GM12865 (cell line): ENCODE data around the gene AGBL4.

Source experiments
- DNase-seq: peaks from one replicate; pipeline ENCODE4 v3.0.0; 2010; ENCODE audit warnings: low read depth
- H3K4me3 ChIP-seq: 2 replicates; pipeline ENCODE4 v1.5.1; 2011; ENCODE audit warnings: mild to moderate bottlenecking, low read depth, low read length, control low read depth
- TF ChIP-seq, protein P1 (sequence below): IDR thresholded peaks from 2 replicates; pipeline ENCODE4 v1.5.1; 2011; ENCODE audit warnings: low read length, control low read depth, low read depth, inconsistent platforms; ENCODE audit not compliant: insufficient read depth; ENCODE audit errors: missing control alignments

Gene AGBL4

DNA sequence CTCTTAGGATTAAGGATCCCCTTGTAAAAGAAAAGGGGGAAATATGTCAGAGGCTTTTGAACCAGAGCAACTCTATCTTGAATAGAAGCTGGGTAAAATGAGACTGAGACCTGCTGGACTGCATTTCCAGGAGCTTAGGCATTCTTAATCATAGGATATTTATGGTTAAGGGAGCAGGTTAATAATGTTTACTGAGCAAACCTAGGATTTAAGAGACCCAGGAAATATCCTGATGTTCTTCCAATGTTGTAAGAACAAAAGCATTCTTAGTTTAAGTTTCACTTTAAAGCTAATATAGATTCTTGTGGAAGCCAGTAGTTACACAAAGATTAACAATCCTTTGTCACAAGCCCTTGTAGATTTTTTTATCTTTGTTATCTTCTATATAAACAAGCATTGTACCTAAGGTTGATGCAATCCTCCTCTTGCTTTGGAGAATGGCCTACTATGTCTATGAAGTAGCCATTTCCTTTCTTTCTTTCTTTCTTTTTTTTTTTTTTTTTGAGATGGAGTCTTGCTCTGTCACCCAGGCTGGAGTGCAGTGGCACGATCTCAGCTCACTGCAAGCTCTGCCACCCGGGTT lies 676.9 kb downstream of the AGBL4 start:
- H3K4me3 ChIP-seq: no peak overlapping the region
- DNase-seq: no peak
- TF ChIP-seq, protein P1, sequence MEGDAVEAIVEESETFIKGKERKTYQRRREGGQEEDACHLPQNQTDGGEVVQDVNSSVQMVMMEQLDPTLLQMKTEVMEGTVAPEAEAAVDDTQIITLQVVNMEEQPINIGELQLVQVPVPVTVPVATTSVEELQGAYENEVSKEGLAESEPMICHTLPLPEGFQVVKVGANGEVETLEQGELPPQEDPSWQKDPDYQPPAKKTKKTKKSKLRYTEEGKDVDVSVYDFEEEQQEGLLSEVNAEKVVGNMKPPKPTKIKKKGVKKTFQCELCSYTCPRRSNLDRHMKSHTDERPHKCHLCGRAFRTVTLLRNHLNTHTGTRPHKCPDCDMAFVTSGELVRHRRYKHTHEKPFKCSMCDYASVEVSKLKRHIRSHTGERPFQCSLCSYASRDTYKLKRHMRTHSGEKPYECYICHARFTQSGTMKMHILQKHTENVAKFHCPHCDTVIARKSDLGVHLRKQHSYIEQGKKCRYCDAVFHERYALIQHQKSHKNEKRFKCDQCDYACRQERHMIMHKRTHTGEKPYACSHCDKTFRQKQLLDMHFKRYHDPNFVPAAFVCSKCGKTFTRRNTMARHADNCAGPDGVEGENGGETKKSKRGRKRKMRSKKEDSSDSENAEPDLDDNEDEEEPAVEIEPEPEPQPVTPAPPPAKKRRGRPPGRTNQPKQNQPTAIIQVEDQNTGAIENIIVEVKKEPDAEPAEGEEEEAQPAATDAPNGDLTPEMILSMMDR: no peak

DNA sequence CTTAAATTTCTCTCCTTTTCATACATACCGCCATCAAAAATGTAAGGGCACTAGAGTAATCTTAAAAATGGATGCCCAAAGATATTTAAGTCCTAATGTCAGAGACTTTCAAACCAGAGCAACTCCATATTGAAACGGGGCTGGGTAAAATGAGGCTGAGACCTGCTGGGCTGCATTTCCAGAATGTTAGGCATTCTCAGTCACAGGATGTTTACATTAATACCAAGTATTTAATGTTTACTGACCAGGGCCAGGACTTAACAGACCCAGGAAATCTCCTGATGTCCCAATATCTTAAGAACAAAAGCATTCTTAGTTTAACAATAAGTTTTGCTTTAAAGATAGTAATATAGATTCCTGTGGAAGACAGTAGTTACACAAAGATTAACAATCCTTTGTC lies 683.2 kb downstream of the AGBL4 start:
- no peak for DNase-seq
- TF ChIP-seq, protein P1: no peak
- H3K4me3 ChIP-seq: no peak overlapping the region

DNA sequence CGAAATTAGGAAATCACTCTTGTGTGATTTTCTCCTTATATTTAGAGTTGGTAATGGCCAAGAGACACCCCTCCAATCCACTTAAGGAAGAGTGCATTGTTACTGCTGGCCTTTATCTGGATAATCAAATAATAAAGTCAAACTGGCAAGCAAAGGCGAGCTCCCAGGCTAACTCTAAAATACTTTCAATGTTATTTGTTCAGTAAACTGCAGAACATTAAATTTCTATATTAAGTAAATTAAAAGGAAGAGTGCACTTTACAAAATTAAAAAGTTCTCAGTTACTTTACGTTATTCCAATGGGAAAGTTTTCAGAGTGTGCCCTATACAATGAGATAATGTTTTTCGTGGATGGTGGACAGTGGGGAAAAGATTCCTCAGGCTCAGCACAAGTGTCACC lies 684.7 kb downstream of the AGBL4 start:
- DNase-seq: no peak
- H3K4me3 ChIP-seq: no peak overlapping the region
- TF ChIP-seq, protein P1: no peak

DNA sequence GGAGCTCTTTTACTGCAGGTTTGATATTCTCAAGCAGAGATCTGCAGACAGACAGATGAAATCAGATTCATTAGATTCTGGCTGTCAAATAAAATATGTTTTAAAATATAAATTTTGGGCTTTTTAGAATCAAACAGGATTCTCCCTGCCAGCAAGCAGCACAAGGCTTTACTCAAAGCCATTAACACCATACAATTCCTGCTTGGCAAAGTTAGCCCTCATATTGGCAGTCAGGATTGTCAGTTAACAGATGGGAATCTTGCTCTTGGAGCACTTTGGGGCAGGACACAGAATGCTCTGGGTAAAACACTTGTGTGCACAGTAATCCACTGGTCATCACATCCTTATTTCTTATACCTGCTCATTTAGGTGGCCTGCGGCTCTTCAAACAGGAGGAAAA lies 686.5 kb downstream of the AGBL4 start:
- H3K4me3 ChIP-seq: no peak overlapping the region
- TF ChIP-seq, protein P1: no peak
- no peak for DNase-seq

DNA sequence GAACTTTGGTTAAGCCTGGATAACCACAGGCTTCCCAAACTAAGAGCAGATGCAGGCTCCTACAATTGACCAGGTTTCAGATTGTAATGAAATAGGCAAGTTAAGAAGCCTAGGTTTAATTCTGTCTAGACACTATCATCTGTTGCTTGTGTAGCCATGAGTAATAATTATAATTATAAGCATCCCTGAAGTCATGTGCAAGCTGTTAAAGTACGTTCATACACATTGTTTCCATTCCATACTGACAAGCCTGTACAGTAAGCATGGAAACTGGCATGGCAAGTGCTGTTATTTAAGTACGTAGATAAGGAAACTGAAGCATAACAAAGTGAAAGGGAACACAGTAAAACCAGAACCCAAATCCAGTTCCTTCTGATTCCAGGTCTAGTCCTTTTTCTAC lies 689.8 kb downstream of the AGBL4 start:
- no peak overlapping the region for H3K4me3 ChIP-seq
- no peak for DNase-seq
- TF ChIP-seq, protein P1: no peak

DNA sequence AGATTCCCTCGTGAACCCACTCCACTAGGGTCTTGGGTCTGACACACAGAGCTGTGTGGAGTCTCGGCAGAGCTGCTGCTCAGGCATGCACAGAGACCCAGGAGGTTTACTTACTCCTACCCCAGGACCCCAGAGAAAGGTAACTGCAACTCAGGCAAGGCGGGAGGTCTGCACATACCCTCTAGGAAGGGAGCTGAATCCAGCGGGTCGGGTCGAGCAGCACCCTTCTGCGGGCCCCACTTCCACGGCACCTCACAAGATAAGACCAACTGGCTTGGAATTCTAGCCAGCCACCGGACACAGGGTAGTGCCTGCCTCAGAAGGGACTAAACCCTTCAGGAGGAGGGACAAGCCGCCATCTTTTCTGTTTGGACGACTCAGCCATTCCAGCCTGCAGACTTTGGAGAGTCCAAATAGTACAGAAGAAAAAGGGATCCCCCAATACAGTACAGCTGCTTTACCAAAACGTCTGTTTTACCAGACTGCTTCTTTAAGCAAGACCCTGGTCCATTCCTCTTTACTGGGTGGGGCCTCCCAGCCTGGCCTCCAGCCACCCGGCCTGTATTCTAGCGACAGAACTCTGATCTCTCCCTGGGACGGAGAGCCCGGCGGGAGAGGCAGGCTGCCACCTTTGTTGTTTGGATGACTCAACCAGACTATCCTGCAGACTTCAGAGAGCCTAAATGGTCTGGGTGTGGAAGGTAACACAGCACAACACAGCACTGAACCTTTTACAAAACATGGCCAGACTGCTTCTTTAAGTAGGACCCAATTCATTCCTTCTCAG lies 692.5 kb downstream of the AGBL4 start:
- DNase-seq: no peak
- TF ChIP-seq, protein P1: no peak
- no peak overlapping the region for H3K4me3 ChIP-seq
